GM23338 (cell line): ENCODE measurements around the gene COL18A1. TPM values are rescaled to one million over a fixed set of nuclear protein-coding genes. Genes with fewer than 3 reads are reported as not detected.

ENCODE experiments used
- ATAC-seq: fragments of 200-7000 bp; cut with Tn5 transposase; 3 replicates; pipeline ENCODE4 v1.9.1; 2020
- DNase-seq: peaks from one replicate; pipeline ENCODE4 v3.0.0-alpha.2; 2015; ENCODE audit warnings: low spot score
- H2AFZ ChIP-seq: fragments of 200-600 bp; sonication (generic); 2 replicates; pipeline ENCODE4 v1.8.0; 2016; ENCODE audit warnings: antibody characterized with exemption, mild to moderate bottlenecking, moderate library complexity
- H3F3A ChIP-seq: fragments of 200-600 bp; sonication (generic); replicated peaks from 2 replicates; pipeline ENCODE4 v1.8.0; 2017; ENCODE audit warnings: antibody characterized with exemption, mixed run types, low read depth
- H3K27ac ChIP-seq: fragments of 200-600 bp; sonication (generic); 2 replicates; pipeline ENCODE4 v1.6.1; 2016; ENCODE audit warnings: low read depth
- H3K27me3 ChIP-seq: fragments of 200-600 bp; sonication (generic); 2 replicates; pipeline ENCODE4 v1.8.0; 2016; ENCODE audit warnings: mild to moderate bottlenecking, mixed run types, moderate library complexity; ENCODE audit not compliant: insufficient read depth
- H3K36me3 ChIP-seq: fragments of 200-600 bp; sonication (generic); 2 replicates; pipeline ENCODE4 v1.8.0; 2016; ENCODE audit warnings: mild to moderate bottlenecking; ENCODE audit not compliant: insufficient read depth
- H3K4me1 ChIP-seq: fragments of 200-600 bp; sonication (generic); 2 replicates; pipeline ENCODE4 v1.8.0; 2016; ENCODE audit warnings: mild to moderate bottlenecking, moderate library complexity; ENCODE audit not compliant: insufficient read depth
- H3K4me2 ChIP-seq: fragments of 200-600 bp; sonication (generic); 2 replicates; pipeline ENCODE4 v1.7.1; 2017; ENCODE audit warnings: mixed run types
- H3K4me3 ChIP-seq: fragments of 200-600 bp; sonication (generic); 2 replicates; pipeline ENCODE4 v1.6.1; 2016; ENCODE audit warnings: mixed run types
- H3K79me2 ChIP-seq: fragments of 200-600 bp; sonication (generic); replicated peaks from 2 replicates; pipeline ENCODE4 v1.8.0; 2017; ENCODE audit warnings: mild to moderate bottlenecking; ENCODE audit not compliant: insufficient read depth
- H3K9me2 ChIP-seq: fragments of 200-600 bp; sonication (generic); 2 replicates; pipeline ENCODE4 v1.8.0; 2017; ENCODE audit not compliant: insufficient read depth
- H4K20me1 ChIP-seq: fragments of 200-600 bp; sonication (generic); replicated peaks from 2 replicates; pipeline ENCODE4 v1.8.0; 2017; ENCODE audit warnings: mild to moderate bottlenecking; ENCODE audit not compliant: insufficient read depth
- H3K27ac Mint-ChIP-seq: 2 replicates; pipeline ENCODE4 v1.8.0; 2020; ENCODE audit warnings: inconsistent platforms, mild to moderate bottlenecking, moderate library complexity, mixed read lengths
- H3K27me3 Mint-ChIP-seq: 3 replicates; pipeline ENCODE4 v1.8.0; 2022; ENCODE audit warnings: low read depth, mild to moderate bottlenecking, moderate library complexity, mixed read lengths, inconsistent platforms; ENCODE audit not compliant: insufficient read depth, poor library complexity
- H3K36me3 Mint-ChIP-seq: 3 replicates; pipeline ENCODE4 v1.8.0; 2021; ENCODE audit warnings: low read depth, mild to moderate bottlenecking, inconsistent platforms, moderate library complexity, mixed read lengths
- H3K4me1 Mint-ChIP-seq: 3 replicates; pipeline ENCODE4 v1.8.0; 2020; ENCODE audit warnings: mild to moderate bottlenecking, inconsistent platforms, mixed read lengths
- H3K4me3 Mint-ChIP-seq: 3 replicates; pipeline ENCODE4 v1.8.0; 2021; ENCODE audit warnings: moderate library complexity, mild to moderate bottlenecking, inconsistent platforms, mixed read lengths
- H3K9me3 Mint-ChIP-seq: 3 replicates; pipeline ENCODE4 v1.8.0; 2020; ENCODE audit warnings: moderate library complexity, mild to moderate bottlenecking, inconsistent platforms, mixed read lengths
- CREB1 ChIP-seq: fragments of 250-450 bp; sonication (Bioruptor Pico); IDR thresholded peaks from 2 replicates; pipeline ENCODE4 v1.5.0; 2020; ENCODE audit warnings: low read depth, mild to moderate bottlenecking, moderate library complexity
- EZH2 ChIP-seq: fragments of 200-600 bp; sonication (generic); IDR thresholded peaks from one replicate; pipeline ENCODE4 v1.8.0; 2017; ENCODE audit warnings: antibody characterized with exemption, mild to moderate bottlenecking, low read depth; ENCODE audit not compliant: unreplicated experiment
- EZH2phosphoT487 ChIP-seq: fragments of 200-600 bp; sonication (generic); IDR thresholded peaks from one replicate; pipeline ENCODE4 v1.8.1; 2018; ENCODE audit warnings: antibody characterized with exemption; ENCODE audit not compliant: unreplicated experiment
- JUNB ChIP-seq: IDR thresholded peaks from one replicate; pipeline ENCODE4 v1.6.1; 2016; ENCODE audit warnings: antibody characterized with exemption; ENCODE audit not compliant: unreplicated experiment
- NANOG ChIP-seq: IDR thresholded peaks from 2 replicates; pipeline ENCODE4 v1.6.1; 2016; ENCODE audit warnings: antibody characterized with exemption, borderline replicate concordance
- POLR2AphosphoS5 ChIP-seq: IDR thresholded peaks from 2 replicates; pipeline ENCODE4 v1.6.1; 2016; ENCODE audit warnings: antibody characterized with exemption, low read depth
- STAT1 ChIP-seq: IDR thresholded peaks from one replicate; pipeline ENCODE4 v1.6.1; 2016; ENCODE audit warnings: antibody characterized with exemption; ENCODE audit not compliant: unreplicated experiment
- ZNF114 ChIP-seq: fragments of 250-450 bp; sonication (Bioruptor Pico); IDR thresholded peaks from 2 replicates; pipeline ENCODE4 v1.5.0; 2020; ENCODE audit warnings: mild to moderate bottlenecking, moderate library complexity
- ZNF331 ChIP-seq: fragments of 250-450 bp; sonication (Bioruptor Pico); IDR thresholded peaks from 2 replicates; pipeline ENCODE4 v1.5.0; 2020; ENCODE audit warnings: low read depth, mild to moderate bottlenecking, moderate library complexity
- polyA plus RNA-seq: library from polyadenylated mRNA; unstranded; fragments of >200 nt; fragmentation: Nextera tagmentation; extraction: Ambion mirVana; gene quantifications from 2 replicates; pipeline ENCODE4 v1.2.1, GENCODE V29; 2016
- total RNA-seq: library from RNA; depleted of rRNA; stranded (reverse); fragments of >200 nt; shearing (Covaris generic); gene quantifications from 2 replicates; pipeline ENCODE4 v1.2.3, GENCODE V29; 2014
- TF ChIP-seq, protein P1 (sequence below): fragments of 250-450 bp; sonication (Bioruptor Pico); IDR thresholded peaks from 2 replicates; pipeline ENCODE4 v1.5.0; 2020; ENCODE audit warnings: mild to moderate bottlenecking, moderate library complexity
- TF ChIP-seq, protein P2 (sequence below): IDR thresholded peaks from 2 replicates; pipeline ENCODE4 v1.6.1; 2016; ENCODE audit warnings: antibody characterized with exemption
- TF ChIP-seq, protein P3 (sequence below), 2 experiments: fragments of 200-600 bp in 1 of 2; sonication (generic) in 1 of 2; conservative IDR thresholded peaks; 2 replicates each; pipeline versions ENCODE4 v1.5.1 to v1.6.1; 2016 to 2017; ENCODE audit warnings: antibody characterized with exemption in 2 of 2, low read depth in 2 of 2, mild to moderate bottlenecking in 2 of 2, moderate library complexity in 1 of 2
- TF ChIP-seq, protein P4 (sequence below): IDR thresholded peaks from one replicate; pipeline ENCODE4 v1.6.1; 2018; ENCODE audit warnings: antibody characterized with exemption; ENCODE audit not compliant: unreplicated experiment

The COL18A1 gene
- total and polyA plus RNA-seq, 2 experiments from 2014 or later: 38.4 to 430 TPM

DNA sequence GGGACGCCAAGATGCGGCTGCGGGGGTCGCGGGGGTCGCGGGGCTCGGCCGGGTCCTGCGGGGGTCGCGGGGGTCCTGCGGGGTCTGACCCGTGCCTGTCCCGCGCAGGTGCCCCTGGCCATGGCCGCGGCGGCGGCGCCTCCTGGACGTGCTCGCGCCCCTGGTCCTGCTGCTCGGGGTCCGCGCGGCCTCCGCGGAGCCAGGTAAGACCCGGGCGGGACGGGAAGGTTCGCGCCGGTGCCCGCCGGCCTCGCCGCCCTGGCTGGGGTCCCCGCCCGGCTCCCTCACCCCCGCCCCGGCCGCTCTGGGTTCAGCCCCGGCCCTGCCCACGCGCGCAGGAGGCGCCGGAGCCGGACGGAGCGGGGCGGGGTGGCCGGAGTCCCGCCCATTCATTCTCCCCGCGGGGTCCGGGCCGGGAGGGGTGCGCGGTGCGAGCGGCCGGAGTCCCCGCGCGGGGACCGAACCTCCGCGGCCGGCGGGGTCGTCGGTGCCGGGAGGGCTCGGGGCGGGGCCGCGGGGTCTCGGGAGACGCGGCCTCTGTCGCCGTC lies 380 bp downstream of the COL18A1 start:
- H3K36me3 Mint-ChIP-seq: peaks cover 25% of the 10 kb centered on the region
- peak overlapping the region; percentile 97 for H3K4me2 ChIP-seq
- peaks cover 29% of the 10 kb centered on the region for H3K27me3 Mint-ChIP-seq
- no peak overlapping the region for H3K4me3 Mint-ChIP-seq
- peaks cover 13% of the 10 kb centered on the region for H3K9me3 Mint-ChIP-seq
- H3K4me1 ChIP-seq: peaks cover 41% of the 10 kb centered on the region
- H3K27ac Mint-ChIP-seq: no peak overlapping the region
- peaks cover 30% of the 10 kb centered on the region for H3F3A ChIP-seq
- TF ChIP-seq, protein P1, sequence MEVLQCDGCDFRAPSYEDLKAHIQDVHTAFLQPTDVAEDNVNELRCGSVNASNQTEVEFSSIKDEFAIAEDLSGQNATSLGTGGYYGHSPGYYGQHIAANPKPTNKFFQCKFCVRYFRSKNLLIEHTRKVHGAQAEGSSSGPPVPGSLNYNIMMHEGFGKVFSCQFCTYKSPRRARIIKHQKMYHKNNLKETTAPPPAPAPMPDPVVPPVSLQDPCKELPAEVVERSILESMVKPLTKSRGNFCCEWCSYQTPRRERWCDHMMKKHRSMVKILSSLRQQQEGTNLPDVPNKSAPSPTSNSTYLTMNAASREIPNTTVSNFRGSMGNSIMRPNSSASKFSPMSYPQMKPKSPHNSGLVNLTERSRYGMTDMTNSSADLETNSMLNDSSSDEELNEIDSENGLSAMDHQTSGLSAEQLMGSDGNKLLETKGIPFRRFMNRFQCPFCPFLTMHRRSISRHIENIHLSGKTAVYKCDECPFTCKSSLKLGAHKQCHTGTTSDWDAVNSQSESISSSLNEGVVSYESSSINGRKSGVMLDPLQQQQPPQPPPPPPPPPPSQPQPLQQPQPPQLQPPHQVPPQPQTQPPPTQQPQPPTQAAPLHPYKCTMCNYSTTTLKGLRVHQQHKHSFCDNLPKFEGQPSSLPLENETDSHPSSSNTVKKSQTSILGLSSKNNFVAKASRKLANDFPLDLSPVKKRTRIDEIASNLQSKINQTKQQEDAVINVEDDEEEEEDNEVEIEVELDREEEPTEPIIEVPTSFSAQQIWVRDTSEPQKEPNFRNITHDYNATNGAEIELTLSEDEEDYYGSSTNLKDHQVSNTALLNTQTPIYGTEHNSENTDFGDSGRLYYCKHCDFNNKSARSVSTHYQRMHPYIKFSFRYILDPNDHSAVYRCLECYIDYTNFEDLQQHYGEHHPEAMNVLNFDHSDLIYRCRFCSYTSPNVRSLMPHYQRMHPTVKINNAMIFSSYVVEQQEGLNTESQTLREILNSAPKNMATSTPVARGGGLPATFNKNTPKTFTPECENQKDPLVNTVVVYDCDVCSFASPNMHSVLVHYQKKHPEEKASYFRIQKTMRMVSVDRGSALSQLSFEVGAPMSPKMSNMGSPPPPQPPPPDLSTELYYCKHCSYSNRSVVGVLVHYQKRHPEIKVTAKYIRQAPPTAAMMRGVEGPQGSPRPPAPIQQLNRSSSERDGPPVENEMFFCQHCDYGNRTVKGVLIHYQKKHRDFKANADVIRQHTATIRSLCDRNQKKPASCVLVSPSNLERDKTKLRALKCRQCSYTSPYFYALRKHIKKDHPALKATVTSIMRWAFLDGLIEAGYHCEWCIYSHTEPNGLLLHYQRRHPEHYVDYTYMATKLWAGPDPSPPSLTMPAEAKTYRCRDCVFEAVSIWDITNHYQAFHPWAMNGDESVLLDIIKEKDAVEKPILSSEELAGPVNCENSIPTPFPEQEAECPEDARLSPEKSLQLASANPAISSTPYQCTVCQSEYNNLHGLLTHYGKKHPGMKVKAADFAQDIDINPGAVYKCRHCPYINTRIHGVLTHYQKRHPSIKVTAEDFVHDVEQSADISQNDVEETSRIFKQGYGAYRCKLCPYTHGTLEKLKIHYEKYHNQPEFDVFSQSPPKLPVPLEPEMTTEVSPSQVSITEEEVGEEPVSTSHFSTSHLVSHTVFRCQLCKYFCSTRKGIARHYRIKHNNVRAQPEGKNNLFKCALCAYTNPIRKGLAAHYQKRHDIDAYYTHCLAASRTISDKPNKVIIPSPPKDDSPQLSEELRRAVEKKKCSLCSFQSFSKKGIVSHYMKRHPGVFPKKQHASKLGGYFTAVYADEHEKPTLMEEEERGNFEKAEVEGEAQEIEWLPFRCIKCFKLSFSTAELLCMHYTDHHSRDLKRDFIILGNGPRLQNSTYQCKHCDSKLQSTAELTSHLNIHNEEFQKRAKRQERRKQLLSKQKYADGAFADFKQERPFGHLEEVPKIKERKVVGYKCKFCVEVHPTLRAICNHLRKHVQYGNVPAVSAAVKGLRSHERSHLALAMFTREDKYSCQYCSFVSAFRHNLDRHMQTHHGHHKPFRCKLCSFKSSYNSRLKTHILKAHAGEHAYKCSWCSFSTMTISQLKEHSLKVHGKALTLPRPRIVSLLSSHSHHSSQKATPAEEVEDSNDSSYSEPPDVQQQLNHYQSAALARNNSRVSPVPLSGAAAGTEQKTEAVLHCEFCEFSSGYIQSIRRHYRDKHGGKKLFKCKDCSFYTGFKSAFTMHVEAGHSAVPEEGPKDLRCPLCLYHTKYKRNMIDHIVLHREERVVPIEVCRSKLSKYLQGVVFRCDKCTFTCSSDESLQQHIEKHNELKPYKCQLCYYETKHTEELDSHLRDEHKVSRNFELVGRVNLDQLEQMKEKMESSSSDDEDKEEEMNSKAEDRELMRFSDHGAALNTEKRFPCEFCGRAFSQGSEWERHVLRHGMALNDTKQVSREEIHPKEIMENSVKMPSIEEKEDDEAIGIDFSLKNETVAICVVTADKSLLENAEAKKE: no peak
- TF ChIP-seq NANOG: no peak
- no peak for TF ChIP-seq EZH2phosphoT487
- TF ChIP-seq, protein P2, sequence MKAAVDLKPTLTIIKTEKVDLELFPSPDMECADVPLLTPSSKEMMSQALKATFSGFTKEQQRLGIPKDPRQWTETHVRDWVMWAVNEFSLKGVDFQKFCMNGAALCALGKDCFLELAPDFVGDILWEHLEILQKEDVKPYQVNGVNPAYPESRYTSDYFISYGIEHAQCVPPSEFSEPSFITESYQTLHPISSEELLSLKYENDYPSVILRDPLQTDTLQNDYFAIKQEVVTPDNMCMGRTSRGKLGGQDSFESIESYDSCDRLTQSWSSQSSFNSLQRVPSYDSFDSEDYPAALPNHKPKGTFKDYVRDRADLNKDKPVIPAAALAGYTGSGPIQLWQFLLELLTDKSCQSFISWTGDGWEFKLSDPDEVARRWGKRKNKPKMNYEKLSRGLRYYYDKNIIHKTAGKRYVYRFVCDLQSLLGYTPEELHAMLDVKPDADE: no peak
- TF ChIP-seq ZNF331 (CRISPR knock-in tag): no peak
- TF ChIP-seq, protein P3, sequence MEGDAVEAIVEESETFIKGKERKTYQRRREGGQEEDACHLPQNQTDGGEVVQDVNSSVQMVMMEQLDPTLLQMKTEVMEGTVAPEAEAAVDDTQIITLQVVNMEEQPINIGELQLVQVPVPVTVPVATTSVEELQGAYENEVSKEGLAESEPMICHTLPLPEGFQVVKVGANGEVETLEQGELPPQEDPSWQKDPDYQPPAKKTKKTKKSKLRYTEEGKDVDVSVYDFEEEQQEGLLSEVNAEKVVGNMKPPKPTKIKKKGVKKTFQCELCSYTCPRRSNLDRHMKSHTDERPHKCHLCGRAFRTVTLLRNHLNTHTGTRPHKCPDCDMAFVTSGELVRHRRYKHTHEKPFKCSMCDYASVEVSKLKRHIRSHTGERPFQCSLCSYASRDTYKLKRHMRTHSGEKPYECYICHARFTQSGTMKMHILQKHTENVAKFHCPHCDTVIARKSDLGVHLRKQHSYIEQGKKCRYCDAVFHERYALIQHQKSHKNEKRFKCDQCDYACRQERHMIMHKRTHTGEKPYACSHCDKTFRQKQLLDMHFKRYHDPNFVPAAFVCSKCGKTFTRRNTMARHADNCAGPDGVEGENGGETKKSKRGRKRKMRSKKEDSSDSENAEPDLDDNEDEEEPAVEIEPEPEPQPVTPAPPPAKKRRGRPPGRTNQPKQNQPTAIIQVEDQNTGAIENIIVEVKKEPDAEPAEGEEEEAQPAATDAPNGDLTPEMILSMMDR (conservative IDR thresholded peaks at IDR 0.05; ENCODE audit: low read depth in 2 of 2): no peak
- no peak for TF ChIP-seq CREB1 (CRISPR knock-in tag)
- TF ChIP-seq, protein P4, sequence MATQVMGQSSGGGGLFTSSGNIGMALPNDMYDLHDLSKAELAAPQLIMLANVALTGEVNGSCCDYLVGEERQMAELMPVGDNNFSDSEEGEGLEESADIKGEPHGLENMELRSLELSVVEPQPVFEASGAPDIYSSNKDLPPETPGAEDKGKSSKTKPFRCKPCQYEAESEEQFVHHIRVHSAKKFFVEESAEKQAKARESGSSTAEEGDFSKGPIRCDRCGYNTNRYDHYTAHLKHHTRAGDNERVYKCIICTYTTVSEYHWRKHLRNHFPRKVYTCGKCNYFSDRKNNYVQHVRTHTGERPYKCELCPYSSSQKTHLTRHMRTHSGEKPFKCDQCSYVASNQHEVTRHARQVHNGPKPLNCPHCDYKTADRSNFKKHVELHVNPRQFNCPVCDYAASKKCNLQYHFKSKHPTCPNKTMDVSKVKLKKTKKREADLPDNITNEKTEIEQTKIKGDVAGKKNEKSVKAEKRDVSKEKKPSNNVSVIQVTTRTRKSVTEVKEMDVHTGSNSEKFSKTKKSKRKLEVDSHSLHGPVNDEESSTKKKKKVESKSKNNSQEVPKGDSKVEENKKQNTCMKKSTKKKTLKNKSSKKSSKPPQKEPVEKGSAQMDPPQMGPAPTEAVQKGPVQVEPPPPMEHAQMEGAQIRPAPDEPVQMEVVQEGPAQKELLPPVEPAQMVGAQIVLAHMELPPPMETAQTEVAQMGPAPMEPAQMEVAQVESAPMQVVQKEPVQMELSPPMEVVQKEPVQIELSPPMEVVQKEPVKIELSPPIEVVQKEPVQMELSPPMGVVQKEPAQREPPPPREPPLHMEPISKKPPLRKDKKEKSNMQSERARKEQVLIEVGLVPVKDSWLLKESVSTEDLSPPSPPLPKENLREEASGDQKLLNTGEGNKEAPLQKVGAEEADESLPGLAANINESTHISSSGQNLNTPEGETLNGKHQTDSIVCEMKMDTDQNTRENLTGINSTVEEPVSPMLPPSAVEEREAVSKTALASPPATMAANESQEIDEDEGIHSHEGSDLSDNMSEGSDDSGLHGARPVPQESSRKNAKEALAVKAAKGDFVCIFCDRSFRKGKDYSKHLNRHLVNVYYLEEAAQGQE: no peak
- TF ChIP-seq STAT1: no peak
- no peak for TF ChIP-seq ZNF114 (CRISPR knock-in tag)
- no peak for TF ChIP-seq POLR2AphosphoS5
- no peak for TF ChIP-seq JUNB
- TF ChIP-seq EZH2: no peak
- no peaks in the 10 kb centered on the region; the same call in 1 of the 2 replicates for H3K36me3 ChIP-seq
- H3K4me1 Mint-ChIP-seq: peaks cover 59% of the 10 kb centered on the region
- 0 out of 2 replicates have a peak, but pooled peaks cover 3% of the 10 kb centered on the region for H3K9me2 ChIP-seq
- H3K27ac ChIP-seq: no peak overlapping the region
- H2AFZ ChIP-seq: no peak overlapping the region
- ATAC-seq (no peak), DNase-seq (no peak)
- peaks cover 5% of the 10 kb centered on the region; the same call in 1 of the 2 replicates for H3K27me3 ChIP-seq
- peak overlapping the region; percentile 86 for H3K4me3 ChIP-seq
- peaks cover 22% of the 10 kb centered on the region for H4K20me1 ChIP-seq
- H3K79me2 ChIP-seq: peaks cover 45% of the 10 kb centered on the region
